ENCODE results near the gene TMEM87B. TPM values are rescaled to one million over a fixed set of nuclear protein-coding genes. Genes with fewer than 3 reads are reported as not detected.

TMEM87B gene
- total and polyA plus RNA-seq, 7 donors = 10.2 to 36.7 (median 19.7) TPM

DNA sequence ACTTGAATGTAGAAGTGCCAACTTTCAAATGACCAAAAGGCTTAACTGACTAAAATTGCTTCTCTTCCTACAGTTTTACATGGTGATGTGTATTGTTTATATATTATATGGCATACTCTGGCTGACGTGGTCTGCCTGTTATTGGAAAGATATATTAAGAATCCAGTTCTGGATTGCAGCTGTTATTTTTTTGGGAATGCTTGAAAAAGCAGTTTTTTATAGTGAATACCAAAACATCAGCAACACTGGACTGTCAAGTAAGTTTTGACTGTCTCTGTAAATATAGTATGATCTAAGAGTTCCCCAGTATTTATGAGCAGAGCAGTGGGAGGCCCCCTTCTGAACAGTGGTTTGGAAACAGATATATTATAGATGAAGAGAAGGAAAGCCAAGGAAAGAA, 26.2 kb downstream of the TMEM87B start:
- Histone ChIP-seq H3K36me3 (peaks cover 0 to 59% (median 14%) of the 10 kb centered on the region in 4 donors), H3K9me3 (no peaks in the 10 kb centered on the region), H3K4me1 (no peaks in the 10 kb centered on the region), H3K4me3 (no peak overlapping the region), H3K27me3 (no peaks in the 10 kb centered on the region), H3K27ac (no peak overlapping the region)
- TF ChIP-seq EP300 (IDR thresholded peaks at IDR 0.05) (no peak), POLR2A (IDR thresholded peaks at IDR 0.05) (no peak), POLR2AphosphoS5 (IDR thresholded peaks at IDR 0.05) (no peak)
- TF ChIP-seq, protein P1, sequence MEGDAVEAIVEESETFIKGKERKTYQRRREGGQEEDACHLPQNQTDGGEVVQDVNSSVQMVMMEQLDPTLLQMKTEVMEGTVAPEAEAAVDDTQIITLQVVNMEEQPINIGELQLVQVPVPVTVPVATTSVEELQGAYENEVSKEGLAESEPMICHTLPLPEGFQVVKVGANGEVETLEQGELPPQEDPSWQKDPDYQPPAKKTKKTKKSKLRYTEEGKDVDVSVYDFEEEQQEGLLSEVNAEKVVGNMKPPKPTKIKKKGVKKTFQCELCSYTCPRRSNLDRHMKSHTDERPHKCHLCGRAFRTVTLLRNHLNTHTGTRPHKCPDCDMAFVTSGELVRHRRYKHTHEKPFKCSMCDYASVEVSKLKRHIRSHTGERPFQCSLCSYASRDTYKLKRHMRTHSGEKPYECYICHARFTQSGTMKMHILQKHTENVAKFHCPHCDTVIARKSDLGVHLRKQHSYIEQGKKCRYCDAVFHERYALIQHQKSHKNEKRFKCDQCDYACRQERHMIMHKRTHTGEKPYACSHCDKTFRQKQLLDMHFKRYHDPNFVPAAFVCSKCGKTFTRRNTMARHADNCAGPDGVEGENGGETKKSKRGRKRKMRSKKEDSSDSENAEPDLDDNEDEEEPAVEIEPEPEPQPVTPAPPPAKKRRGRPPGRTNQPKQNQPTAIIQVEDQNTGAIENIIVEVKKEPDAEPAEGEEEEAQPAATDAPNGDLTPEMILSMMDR (IDR thresholded peaks at IDR 0.05) = no peak
- intact Hi-C loops (cut with DNase I) = no loop called here
- no peak for DNase-seq
- 71 to 79% methylated on average over 1 of the region's 1 CpG for WGBS, 2 donors

GRCh38 chr2:112084689-112085374, 29.8 kb downstream of the TMEM87B start:
- H3K4me1 ChIP-seq = no peaks in the 10 kb centered on the region
- TF ChIP-seq POLR2A (IDR thresholded peaks at IDR 0.05) = no peak
- TF ChIP-seq POLR2AphosphoS5 (IDR thresholded peaks at IDR 0.05) = no peak
- TF ChIP-seq, protein P1 (IDR thresholded peaks at IDR 0.05) = no peak
- TF ChIP-seq EP300 (IDR thresholded peaks at IDR 0.05) = no peak
- H3K27ac ChIP-seq = no peak overlapping the region
- peaks cover 0 to 75% (median 27%) of the 10 kb centered on the region in 4 donors for H3K36me3 ChIP-seq
- DNase-seq = no peak
- intact Hi-C loops (cut with DNase I) = no loop called here
- no peak overlapping the region for H3K4me3 ChIP-seq
- 46 to 73% methylated on average over 4 of the region's 4 CpGs for WGBS, 2 donors
- no peaks in the 10 kb centered on the region for H3K27me3 ChIP-seq
- no peaks in the 10 kb centered on the region for H3K9me3 ChIP-seq

DNA sequence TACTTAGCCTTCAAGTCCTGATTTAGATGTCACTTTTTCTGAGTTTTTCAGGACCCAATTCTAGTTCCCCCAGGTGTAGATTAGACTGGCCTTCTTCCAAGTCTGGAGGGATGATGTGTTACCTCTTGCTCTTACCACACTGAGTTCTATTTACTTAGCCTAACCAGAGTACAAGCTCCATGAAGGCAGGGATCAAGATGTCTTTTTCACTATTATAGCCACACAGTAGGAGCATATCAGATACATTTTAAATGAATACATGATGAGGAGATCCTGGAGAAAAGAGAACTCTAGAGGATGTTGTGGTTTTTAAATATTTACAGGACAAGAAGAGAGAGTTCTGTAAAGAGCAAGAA, 30.3 kb downstream of the TMEM87B start:
- TF ChIP-seq EP300 (IDR thresholded peaks at IDR 0.05) (no peak), POLR2AphosphoS5 (IDR thresholded peaks at IDR 0.05) (no peak), POLR2A (IDR thresholded peaks at IDR 0.05) (no peak)
- TF ChIP-seq, protein P1 (IDR thresholded peaks at IDR 0.05) = no peak
- H3K27ac ChIP-seq = no peak overlapping the region
- H3K4me1 ChIP-seq = no peaks in the 10 kb centered on the region
- H3K36me3 ChIP-seq = peaks cover 0 to 80% (median 29%) of the 10 kb centered on the region in 4 donors
- intact Hi-C loops (cut with DNase I) = no loop called here
- no peak overlapping the region for H3K4me3 ChIP-seq
- H3K9me3 ChIP-seq = no peaks in the 10 kb centered on the region
- DNase-seq = no peak
- no peaks in the 10 kb centered on the region for H3K27me3 ChIP-seq

DNA sequence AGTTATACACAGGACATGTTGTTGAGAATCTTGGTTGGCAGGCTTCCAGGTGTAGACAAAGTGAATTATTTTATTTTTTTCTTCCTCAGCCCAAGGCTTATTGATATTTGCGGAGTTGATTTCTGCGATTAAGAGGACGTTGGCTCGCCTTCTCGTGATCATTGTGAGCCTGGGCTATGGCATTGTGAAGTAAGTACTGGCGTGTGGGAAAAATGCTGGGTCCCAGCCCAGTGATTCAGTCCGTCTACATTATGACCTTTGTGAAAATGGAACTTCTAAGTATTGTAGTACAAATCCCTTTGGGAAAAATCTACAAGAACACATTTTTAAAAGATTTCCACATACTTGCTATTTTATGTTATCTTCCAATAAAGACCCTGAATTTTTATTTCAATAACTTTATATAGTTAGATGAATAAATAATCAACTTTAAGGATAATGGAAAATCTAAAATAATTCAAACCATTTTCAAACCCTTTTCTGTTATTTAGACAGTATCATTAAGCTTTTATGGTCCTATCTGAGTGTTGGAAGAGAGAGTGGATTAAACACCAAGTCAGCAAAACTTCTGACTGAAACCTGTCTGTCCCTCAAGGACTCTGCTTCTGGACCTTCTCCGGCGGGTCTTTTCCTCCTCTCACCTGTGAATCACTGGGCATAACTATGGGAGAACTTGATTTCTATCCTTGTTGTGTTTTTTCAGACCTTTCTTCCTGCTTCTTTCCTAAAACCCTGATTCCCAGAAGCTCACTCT, 31.0 kb downstream of the TMEM87B start:
- Histone ChIP-seq H3K27me3 (no peaks in the 10 kb centered on the region), H3K4me1 (no peaks in the 10 kb centered on the region), H3K27ac (peak overlapping the region in 2 of 4 donors; percentile 0 to 6), H3K9me3 (no peaks in the 10 kb centered on the region), H3K4me3 (no peak overlapping the region), H3K36me3 (peaks cover 0 to 86% (median 30%) of the 10 kb centered on the region in 4 donors)
- no peak for DNase-seq
- WGBS, 2 donors = 89 to 92% methylated on average over 9 of the region's 9 CpGs
- intact Hi-C loops (cut with DNase I) = no loop called here
- TF ChIP-seq EP300 (IDR thresholded peaks at IDR 0.05) = no peak
- no peak for TF ChIP-seq POLR2A (IDR thresholded peaks at IDR 0.05)
- TF ChIP-seq POLR2AphosphoS5 (IDR thresholded peaks at IDR 0.05) = no peak
- TF ChIP-seq, protein P1 (IDR thresholded peaks at IDR 0.05) = no peak
